ENCODE measurements around the gene SCYL3.
"Not testable (repeated sequence)": the region's sequence is repeated elsewhere in the genome, so short reads cannot be mapped to it uniquely, and the experiment has no call there.

SCYL3 gene

DNA sequence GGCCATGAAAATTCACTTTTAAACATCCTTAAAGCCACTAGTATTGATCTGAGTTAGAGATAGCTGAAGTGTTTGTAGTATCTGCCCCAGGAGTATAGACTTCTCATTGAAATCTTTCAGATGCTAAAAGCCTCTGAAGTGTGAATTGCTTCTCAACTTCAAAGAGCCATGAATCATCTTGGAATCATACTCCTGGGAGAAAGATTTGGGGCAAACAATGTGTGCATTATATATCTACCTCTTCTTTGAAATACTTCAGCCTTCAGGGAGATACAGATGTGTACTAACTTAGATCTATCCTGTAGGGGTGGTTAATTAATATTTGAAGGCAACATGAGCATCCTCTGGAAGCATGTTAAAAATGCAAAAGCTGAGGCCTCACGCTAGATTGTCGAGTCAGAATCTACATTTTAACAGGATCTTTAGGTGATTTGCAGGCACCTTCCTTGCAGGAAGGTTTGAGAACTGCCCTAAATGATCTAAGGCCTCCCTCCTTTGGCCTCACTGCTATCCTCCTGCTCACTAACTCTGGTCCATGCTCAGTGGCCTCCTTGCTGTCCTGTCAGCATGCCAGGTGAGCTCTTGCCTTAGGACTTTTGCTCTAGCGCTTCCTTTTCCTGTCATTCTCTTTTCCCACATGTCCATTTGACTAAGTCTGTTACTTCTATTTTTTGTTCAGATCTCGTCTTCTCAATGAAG is 6.0 kb upstream of the SCYL3 start:
- DNase-seq: no peak

DNA sequence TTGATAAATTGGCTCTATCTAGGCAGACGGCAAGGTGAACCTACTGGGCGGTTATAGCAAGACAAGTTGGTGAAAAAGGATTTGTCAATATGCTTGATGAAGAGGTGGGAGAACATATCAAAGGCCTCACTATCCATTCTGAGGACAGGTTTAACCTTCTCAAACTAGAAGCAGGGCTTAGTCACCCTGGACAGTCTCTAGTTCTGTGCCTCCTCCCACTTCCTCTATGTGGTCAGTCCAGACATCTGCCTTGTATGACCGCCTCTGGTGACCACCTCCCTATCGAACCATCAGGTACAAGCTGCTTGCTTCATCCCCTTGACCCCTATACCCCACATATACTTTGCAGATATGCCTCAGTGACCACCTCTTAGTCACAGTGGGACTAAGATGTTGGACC is 2.3 kb upstream of the SCYL3 start:
- no peak for DNase-seq

DNA sequence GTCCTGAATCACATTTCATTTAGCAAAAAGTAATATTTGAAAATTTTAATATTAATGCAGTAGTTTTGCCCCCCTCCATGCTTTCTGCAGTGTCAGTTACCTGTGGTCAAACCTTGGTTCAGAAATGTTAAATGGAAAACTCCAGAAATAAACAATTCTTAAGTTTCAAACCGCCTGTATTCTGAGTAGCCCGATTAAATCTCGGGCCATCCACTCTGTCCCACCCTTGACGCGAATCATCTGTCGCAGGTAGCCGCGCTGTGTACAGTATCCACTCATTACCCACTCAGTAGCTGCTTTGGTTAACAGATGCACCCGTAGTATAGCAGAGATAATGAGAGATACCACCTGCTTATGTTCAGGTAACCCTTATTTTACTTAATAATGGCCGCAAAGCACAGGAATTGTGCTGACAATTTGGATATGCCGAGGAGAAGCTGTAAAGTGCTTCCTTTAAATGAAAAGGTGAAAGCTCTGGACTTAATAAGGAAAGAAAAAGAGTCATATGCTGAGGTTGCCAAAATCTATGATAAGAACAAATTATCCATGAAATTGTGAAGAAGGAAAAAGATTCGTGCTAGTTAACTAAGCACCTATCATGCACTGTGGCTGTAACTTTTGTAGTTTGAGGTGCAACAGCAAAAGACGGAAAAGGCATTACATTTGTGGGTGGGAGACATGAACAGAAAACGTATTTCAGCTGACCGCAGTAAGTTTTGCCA is 889 bp upstream of the SCYL3 start:
- no peak for DNase-seq

DNA sequence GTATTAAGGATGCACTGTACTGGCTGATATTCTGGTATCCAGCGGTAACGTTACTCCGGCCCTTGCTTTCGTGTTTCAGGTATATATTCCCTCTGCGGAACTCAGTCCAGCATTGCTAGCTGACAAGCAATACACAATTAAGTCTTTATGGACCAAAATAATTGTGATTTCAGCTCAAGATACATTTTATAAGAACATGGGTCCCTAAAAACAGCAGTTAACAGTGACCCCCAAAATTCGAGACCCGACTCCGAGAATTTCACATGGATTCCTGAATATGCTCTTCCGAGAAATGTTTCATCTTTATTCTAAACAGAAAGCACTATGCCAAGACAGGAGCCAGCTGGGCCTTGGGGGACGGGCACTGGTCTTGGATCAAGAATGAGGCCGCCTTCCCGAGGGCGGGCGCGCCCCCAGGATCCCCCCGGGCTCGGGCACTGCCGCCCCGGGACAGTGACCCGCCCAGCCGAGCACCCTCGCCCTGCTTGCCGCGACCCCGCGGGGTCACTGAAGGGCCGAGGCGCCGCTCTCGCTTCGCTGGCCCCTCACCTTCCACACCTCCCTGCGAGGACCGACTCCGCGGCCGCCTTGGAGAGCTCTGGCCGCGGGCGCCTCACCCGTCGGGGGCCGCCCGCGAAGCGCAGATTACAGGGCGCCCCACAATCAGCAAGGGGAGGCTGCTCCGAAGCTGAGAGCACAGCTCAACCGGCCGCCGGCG is 610 bp downstream of the SCYL3 start:
- peak in 2 of 6 experiments; percentile 26 to 43 for DNase-seq

DNA sequence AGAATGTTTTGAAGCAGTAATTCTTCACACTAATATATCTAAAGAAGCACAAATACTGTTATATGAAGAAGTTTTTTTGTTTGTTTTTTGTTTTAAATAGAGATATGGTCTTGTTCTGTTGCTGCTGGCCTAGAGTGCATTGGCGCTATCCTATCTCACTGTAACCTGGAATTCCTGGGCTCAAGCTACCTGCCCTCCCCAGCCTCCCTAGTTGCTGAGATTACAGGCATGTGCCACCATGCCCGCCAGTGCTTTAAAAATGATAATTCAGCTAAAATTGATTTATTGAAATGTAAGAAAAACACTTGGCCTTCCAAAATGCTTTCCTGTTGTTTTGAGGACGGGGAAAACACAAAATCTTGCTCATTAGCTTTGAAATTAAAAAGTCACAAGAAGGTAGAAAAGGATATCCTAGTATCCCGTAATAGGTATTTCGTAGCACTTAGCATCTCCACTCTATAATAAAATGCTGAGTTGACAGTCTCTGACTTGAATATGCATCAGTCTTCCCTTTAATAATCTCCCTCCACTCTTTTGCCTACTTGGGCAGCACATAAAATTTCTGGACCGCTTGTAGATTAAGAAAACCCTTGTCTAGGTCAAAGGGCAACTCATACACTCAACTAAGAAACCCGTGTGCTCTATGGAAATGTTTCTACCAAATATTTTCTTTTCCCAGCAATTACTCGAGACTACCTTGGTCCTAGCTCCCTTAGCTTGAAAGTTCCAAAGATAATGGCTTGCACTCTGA is 1.3 kb downstream of the SCYL3 start:
- no peak for DNase-seq

DNA sequence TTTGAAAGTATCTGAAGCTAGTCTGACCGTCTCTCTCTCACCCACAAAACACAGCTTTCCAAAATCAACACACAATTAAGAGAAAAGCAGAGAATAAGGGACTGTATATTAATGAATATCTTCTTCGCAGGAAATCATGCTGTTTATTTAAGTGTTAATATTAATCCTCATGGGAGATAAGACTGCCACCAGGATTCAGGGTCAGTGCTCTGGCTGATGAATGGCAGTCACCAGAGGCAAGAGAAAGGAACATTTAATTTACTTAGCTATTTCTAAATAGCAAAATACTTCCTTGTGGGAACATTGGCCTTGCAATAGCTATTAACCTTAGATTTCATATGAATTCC is 2.2 kb downstream of the SCYL3 start:
- DNase-seq: no peak

DNA sequence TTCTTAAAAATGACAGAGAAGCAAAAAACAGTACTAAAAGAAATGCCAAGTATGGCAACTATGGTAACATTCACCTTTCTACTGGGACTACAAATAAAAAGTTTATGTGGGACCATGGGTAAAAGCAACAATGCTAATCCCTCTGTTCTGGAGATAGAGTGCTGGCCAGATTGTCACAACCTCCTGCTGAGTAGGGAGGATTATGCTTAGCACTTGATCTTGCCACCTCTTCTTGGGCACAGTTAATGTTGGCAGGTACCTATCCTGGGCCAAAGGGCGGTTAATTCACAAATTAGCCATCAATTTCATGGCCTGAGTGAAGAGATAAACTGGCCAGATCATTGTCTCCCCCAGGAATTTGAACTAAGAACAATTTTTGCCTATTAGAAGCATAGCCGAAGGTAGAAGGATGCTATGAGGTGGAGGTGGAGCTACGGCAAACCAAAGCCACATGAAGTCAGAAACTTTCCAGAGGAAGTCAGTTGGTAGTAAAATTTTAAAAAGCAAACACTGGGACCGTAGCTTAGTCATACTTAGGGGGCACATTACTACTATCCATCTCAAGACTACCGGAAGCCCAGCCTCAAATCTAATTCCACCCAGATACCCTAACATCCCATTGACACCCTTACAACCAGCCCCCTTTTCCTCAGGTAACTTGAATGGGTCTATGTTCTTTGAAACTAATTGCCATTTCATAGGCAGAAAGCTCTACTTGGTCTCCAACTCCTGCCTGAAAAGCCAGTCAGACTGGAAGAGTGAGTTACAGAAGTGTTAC is 2.7 kb downstream of the SCYL3 start:
- DNase-seq: peak; percentile 4 to 38 (median 12)

DNA sequence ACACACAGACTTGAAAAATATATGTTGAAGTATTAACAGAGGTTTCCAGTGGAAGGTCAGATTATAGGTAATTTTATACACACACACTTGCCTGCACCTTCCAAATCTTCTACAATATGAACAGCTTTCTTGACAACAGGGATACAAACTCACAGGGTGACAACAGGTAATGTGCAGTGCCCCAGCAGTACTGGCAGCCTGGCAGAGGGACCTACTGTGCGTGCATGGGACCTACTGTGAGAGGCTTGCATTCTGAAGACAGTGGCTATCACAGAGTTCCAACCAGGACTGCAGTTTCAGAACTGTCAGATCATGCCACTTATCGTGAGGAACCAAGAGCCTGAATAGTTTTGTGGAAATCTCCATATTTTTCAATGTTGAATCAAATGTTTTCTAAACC is 3.8 kb downstream of the SCYL3 start:
- DNase-seq: no peak

DNA sequence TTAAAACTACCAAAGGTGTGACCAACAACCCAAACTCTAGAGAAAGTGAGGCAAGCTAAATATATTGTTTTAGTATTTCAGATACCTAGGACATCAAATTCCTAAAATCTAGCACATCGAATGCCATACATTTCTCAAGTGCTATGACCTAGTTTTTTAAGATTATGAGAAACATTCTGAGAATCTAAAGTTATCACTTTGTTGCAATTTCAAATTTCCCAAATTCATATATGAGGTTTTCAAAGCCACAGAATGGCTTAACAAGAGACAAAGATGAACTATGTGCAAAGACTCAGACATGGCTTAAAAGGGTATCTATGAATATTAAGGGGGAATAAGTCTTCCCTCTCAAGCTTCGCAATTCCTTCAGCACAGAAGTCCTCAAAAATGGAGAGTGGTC is 6.8 kb downstream of the SCYL3 start:
- no peak for DNase-seq

DNA sequence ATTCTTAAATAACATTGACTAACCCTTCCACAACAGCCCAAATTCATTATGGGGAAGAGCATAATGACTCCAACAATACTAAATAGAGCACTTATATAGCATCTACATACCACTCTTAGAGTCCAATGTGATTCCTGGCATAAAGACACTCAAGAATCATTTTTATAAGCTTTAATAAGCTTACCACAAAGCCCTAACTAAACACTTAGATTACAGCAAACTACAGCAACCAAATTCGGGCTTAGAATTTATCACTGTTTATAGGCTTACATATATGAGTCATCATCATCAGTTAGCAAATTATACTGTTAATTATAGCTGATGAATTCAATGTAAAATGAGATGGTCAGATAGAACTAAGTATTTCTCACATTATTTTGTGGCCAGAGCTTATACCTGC is 7.3 kb downstream of the SCYL3 start:
- DNase-seq: no peak

DNA sequence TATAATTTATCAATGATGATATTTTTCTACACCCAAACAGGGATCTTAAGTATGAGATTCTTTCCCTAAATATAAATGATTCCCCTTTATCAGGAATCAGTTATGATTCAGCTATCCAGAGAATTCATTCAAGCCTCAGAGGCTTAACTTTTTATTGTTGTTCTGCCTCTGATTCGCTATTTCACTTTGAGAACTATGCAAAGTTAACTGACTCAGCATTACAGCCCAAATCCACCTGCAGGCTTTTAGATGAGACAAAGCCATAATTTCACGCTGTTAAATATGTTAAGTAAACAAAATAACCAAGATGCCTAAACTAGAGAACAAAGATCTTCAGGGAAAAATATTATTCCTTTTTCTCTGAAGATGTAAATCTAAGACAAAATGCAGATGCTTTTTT is 8.5 kb downstream of the SCYL3 start:
- no peak for DNase-seq

DNA sequence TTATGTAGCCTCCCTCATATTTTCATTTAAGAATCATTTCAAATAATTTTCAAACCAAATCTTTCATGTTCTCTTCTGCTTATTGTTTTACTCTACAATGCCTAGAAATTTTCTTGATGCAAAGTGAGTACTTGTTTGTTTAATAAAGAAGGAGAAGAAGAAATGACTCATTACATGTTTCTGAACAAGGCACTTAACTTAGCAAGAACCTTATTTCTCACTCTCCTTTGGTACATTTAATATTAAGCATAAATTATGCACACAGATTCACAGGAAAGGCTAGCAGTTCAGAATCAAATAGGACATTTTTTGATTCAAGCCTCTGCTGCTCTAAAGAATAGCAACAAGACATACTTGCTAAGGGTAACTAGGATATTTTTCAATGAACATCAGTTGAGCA is 9.1 kb downstream of the SCYL3 start:
- no peak for DNase-seq

DNA sequence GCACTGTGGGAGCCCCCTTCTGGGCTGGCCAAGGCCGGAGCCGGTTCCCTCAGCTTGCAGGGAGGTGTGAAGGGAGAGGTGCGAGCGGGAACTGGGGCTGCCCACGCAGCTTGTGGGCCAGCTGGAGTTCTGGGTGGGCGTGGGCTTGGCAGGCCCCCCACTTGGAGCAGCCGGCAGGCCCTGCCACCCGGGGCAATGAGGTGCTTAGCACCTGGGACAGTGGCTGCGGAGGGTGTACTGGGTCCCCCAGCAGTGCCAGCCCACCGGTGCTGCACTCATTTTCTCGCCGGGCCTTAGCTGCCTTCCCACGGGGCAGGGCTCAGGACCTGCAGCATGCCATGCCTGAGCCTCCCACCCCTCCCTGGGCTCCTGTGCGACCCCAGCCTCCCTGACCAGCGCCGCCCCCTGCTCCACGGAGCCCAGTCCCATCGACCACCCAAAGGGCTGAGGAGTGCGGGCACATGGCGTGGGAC is 11.6 kb downstream of the SCYL3 start:
- DNase-seq: no peak

DNA sequence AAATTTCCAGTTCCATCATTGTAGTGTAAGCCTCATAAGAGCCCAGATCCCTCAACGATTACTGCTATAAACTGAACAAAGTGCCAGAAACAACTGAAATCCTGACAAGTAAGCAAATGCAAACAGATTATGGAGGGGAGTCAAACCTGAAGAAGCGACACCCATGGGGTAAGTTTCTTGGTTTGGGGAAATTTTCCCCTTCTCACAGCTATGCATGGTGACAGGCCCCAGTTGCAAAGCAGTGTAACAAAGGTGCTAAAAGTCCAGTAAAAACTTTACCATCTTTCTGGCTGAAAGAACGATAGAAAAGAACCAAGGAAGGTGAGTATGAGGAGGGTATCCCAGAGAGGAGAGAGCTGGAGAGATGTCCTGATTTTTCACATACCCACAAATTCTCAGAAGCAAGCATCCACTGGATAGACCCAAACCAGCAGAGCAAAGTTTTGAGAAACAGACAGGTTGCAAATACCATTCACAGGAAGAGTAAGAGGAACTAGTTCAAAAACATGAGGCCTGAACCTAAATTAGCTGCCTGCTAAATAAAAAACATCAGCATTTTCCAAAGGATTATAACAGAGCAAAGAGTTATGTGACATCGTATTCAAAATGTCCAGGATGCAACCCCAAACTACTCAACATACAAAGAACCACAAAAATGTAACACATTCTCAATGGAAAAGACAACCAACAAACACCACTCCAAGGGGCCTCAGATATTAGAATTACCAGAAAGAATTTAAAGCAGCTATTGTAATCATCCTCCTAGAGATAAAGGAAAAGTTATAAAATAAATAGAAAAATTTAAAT is 14.5 kb downstream of the SCYL3 start:
- no peak for DNase-seq

DNA sequence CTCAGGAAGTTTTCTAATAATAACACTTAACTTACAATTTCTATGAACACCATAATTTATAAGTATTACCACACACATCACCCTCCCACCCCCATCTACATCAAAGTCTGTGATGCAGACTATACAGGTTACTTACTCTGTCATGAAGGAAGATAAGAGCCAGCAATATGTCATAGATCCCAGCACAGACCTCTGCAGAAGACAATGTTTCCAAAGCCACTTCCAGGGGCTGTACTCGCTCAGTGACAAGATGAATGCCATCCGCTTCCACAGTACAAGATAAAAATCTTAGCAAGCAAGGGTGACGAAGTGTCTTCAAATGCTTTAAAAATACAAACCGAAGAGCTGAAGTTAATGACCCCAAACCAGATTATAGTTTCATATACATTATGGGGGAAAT is 15.2 kb downstream of the SCYL3 start:
- DNase-seq: no peak

DNA sequence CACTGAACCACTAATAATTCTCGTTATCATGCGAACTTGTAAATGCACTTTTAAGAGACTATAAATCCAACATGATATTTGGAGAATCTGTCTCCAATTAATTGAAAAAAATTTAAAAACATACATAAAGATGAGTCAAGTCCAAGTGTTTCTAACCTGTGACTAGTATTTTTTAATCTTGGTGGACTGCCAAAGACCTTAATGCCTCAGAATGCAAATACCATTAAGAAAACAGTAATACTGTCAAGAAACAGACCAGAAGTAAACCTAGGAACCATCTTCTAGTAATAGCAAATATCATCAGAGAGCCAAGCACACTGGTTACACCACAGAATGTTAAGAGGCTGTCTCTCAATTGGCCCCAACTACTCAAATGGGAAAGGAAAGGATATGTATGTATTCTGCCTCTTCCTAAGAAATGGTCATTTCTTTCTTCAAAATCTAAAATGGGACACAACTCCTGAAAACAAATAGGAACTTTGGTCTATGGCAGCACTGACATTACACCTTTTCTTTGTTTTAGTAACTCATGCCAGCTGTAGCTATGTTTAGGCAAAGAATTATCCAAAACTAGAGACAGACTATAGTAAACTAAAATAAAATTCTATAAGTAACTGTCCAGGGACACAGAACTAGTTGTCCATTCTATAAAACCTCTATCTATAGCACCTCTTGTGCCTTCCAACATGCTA is 15.8 kb downstream of the SCYL3 start:
- DNase-seq: no peak

DNA sequence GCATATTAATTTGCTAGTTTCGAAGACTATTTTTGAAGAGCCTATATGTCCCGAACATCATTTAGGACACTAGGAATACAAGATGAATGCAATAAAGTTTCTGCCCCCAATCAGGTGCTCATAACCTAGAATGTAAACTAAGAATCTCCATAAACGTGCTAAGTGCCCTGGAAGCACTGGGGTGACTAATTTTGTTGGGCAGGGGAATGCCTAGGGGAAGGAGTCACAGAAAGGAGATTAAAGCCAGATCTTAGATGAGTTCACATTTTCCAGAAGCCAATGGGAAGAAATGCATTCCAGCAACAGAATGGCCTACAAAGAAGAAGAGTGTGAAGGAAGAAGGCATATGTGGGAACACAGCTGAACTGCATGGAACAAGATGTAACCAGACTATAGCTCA is 19.5 kb downstream of the SCYL3 start:
- no peak for DNase-seq

DNA sequence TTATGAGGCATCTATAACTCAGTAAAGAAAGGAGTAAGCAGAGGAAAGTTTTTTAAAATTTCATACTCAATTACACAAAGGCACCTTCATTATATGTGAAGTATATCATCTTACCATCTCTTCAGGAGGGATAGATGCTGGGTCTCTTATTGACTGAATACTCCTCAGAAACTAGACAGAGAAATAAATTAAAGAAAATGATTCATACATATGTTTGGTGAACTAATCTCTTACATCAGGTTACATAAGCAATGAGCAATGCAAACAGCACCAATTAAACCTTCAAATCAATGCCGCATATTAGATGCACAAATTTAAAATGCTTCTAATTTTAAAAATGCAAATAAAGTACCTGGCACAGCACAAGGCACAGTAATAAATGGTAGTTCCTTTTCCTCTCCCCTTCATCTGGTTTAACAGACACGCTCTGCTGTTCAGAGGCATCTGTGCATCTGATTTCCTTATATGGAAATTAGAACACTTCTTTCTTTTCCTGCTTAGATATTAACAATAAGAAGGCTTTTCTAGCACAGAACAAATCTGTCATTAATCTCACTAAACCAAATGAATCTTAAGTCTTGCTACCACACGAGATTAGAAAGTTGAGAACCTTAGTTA is 20.0 kb downstream of the SCYL3 start:
- DNase-seq: no peak

DNA sequence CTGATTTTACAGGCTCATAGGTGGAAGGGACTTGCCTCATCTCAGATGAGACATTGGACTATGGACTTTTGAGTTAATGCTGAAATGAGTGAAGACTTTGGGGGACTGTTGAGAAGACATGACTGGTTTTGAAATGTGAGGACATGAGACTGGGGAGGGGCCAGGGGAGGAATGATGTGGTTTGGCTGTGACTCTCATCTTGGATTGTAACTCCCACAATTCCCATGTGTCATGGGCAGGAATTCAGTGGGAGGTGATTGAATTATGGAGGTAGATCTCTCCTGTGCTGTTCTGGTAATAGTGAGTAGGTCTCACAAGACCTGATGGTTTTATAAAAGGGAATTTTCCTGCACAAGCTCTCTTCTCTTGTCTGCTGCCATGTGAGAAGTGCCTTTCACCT is 20.8 kb downstream of the SCYL3 start:
- no peak for DNase-seq

DNA sequence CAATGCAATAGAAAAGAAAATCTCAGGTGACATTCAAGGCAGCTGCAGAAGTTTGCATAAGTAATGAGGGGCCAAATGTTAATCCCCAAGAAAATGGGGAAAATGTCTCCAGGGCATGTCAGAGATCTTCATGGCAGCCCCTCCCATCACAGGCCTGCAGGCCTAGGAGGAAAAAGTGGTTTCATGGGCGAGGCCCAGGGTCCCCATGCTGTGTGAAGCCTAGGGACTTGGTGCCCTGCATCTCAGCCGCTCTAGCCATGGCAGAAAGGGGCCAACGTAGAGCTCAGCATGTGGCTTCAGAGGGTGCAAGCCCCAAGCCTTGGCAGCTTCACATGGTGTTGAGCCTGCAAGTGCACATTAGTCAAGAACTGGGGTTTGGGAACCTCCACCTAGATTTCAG is 21.7 kb downstream of the SCYL3 start:
- not testable (repeated sequence) for DNase-seq

DNA sequence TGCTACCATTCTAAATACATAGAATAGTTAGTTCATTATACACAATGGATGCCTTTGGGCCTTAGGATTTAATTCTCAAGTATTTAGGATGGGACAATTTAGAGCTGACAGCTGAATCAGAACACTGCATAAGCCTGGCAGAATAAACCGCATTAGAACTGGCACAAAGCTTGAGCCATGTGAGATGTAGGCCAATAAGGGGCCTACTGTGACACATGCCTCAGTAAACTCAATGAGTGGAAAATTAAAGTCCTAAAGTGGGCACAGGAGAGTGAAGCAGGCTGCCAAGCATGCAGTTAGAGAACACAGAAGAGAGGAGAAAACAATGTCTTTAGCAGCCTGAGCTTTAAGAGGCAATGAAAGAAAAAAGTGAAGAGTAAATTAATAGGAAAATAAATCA is 24.3 kb downstream of the SCYL3 start:
- no peak for DNase-seq

All from stimulated activated naive CD4-positive, alpha-beta T cell (primary cell).